ENCODE results near the gene CXCR6. TPM values are rescaled to one million over a fixed set of nuclear protein-coding genes. Genes with fewer than 3 reads are reported as not detected.

The CXCR6 gene
- total RNA-seq, 4 donors from 2014 or later: 0.44 to 1.6 (median 0.72) TPM; not detected in 1

DNA sequence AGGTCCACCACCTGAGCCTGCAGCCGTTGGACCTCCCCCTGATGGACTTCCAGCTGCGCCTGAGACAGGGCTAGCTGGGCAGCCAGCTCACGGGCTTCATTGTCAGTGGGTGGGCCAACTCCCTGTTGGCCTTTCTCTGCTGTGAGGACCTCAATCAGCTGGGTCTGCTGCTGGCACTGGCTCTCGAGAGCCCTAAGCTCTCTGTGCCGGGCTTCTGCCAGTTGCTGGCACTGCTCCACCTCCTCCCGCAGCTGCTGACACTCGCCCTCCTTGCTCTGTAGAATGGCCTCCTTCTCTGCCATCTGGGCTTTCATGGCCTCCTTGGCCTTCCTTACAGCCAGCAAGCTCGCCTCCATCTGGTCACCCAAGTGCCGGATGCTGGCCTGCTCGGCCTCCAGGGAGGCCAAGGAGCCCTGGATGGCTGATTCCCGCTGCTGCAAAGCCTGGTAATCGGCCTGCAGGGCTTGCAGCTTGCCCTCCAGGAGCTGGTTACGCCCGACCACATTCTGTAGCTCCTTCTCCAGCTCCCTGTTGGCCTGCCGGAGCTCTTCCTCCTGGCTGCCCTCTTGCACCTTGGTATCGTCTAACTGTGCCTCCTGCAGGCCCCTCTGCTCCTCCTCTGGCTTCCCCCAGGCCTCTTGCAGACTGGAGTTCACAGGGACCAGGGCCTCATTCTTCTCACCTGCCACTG lies 23.8 kb downstream of the CXCR6 start:
- DNase-seq (ENCODE audit: low spot score in 2 of 2): no peak
- WGBS, 2 donors: 80 to 85% methylated on average over 14 to 15 of the region's 16 CpGs
- intact Hi-C loops (cut with DNase I; ENCODE audit: low total_unique reads): no loop called here
- H3K4me3 ChIP-seq (ENCODE audit: low read depth, poor library complexity, severe bottlenecking): no peak overlapping the region
- TF ChIP-seq, protein P1, sequence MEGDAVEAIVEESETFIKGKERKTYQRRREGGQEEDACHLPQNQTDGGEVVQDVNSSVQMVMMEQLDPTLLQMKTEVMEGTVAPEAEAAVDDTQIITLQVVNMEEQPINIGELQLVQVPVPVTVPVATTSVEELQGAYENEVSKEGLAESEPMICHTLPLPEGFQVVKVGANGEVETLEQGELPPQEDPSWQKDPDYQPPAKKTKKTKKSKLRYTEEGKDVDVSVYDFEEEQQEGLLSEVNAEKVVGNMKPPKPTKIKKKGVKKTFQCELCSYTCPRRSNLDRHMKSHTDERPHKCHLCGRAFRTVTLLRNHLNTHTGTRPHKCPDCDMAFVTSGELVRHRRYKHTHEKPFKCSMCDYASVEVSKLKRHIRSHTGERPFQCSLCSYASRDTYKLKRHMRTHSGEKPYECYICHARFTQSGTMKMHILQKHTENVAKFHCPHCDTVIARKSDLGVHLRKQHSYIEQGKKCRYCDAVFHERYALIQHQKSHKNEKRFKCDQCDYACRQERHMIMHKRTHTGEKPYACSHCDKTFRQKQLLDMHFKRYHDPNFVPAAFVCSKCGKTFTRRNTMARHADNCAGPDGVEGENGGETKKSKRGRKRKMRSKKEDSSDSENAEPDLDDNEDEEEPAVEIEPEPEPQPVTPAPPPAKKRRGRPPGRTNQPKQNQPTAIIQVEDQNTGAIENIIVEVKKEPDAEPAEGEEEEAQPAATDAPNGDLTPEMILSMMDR (IDR thresholded peaks at IDR 0.05): no peak
- TF ChIP-seq POLR2A (IDR thresholded peaks at IDR 0.05): no peak

DNA sequence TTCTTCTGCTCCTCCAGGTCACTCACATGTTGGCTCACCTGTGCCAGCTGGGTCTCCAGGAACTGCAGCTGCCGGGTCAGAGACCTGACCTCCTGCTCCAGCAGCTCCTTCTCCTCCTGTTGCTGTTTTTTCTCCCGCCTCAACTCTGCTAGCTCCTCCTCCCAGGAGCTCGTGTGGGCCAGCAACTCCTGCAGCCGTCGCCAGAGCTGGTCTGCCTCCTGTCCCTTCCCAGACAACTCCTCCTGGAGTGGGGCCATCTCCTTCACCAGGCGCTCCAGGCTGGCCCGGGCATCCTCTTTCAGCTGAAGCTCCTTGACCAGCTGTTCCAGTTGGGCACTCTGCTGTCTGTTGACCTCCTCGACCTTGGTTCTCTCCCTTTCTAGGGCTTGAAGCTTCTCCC lies 24.5 kb downstream of the CXCR6 start:
- no peak for TF ChIP-seq POLR2A (IDR thresholded peaks at IDR 0.05)
- TF ChIP-seq, protein P1 (IDR thresholded peaks at IDR 0.05): no peak
- intact Hi-C loops (cut with DNase I; ENCODE audit: low total_unique reads): no loop called here
- H3K4me3 ChIP-seq (ENCODE audit: low read depth, poor library complexity, severe bottlenecking): no peak overlapping the region
- 72 to 76% methylated on average over 8 of the region's 8 CpGs for WGBS, 2 donors
- DNase-seq (ENCODE audit: low spot score in 2 of 2): no peak

DNA sequence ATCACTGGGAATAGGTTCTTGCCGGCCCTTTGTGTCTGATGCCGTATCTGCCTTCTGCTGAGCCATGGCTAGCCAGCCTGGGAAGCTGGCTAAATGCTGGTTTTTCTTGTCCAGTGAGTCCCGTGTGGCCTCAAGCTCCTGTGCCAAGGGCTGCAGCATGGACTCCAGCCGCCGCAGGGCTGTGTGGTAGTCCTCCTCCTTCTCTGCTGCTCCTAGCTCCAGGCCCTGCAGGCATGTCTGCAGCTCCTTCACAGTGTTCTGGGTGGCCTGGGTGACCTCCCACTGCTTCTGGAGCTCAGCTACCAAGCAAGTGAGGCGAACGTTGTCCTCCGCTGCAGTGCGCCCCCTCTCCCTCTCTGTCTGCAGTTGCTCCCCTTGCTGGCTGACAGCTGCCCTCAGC lies 24.9 kb downstream of the CXCR6 start:
- DNase-seq (ENCODE audit: low spot score in 2 of 2): no peak

DNA sequence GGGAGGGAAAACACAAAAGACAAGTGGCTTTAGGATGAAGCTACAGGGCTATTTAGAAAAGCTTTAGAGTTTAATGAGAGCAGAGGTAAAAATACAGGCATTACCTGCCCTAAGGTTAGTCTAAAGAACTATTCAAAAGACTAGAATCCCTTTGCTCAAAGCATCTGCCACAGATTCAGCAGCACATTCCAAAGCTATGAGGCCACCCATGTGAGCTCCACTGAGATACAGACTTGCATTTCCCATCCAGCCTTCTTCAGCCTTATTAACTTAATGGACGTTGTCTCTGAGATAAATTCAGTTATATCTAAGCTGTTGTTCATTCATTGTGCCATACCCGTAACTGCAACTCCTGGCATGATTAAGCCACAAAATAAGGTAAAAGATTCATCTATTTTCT lies 25.4 kb downstream of the CXCR6 start:
- DNase-seq (ENCODE audit: low spot score in 2 of 2): no peak
- H3K4me3 ChIP-seq (ENCODE audit: low read depth, poor library complexity, severe bottlenecking): no peak overlapping the region
- 85 to 90% methylated on average over 2 of the region's 2 CpGs for WGBS, 2 donors
- intact Hi-C loops (cut with DNase I; ENCODE audit: low total_unique reads): no loop called here
- TF ChIP-seq, protein P1 (IDR thresholded peaks at IDR 0.05): no peak
- no peak for TF ChIP-seq POLR2A (IDR thresholded peaks at IDR 0.05)

More for the DNA sequence above, 24.9 kb downstream of the CXCR6 start:
- H3K4me3 ChIP-seq (ENCODE audit: low read depth, poor library complexity, severe bottlenecking): no peak overlapping the region
- no peak for TF ChIP-seq POLR2A (IDR thresholded peaks at IDR 0.05)
- TF ChIP-seq, protein P1 (IDR thresholded peaks at IDR 0.05): no peak
- 78 to 83% methylated on average over 9 of the region's 9 CpGs for WGBS, 2 donors
- intact Hi-C loops (cut with DNase I; ENCODE audit: low total_unique reads): no loop called here

DNA sequence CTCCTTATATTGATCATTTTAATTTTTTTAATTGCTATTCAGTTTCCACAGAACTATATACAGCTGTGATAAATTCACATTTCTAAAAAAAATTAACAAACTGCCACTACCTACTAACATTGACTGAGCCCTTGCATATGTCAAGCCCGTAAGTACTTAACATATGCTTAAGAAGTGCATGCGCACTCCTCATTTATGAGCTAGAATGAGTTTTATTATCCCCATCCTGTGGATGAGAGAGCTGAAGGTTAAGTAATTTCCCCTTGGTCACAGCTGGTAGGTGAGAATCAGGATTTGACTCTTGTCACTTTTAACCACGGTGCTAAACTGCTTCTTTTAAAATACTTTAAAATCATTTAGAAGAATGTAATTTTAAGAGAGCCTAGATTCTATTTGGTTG lies 25.9 kb downstream of the CXCR6 start:
- intact Hi-C loops (cut with DNase I; ENCODE audit: low total_unique reads): no loop called here
- no peak for DNase-seq (ENCODE audit: low spot score in 2 of 2)
- 88 to 93% methylated on average over 3 of the region's 3 CpGs for WGBS, 2 donors
- H3K4me3 ChIP-seq (ENCODE audit: low read depth, poor library complexity, severe bottlenecking): no peak overlapping the region
- no peak for TF ChIP-seq POLR2A (IDR thresholded peaks at IDR 0.05)
- TF ChIP-seq, protein P1 (IDR thresholded peaks at IDR 0.05): no peak

DNA sequence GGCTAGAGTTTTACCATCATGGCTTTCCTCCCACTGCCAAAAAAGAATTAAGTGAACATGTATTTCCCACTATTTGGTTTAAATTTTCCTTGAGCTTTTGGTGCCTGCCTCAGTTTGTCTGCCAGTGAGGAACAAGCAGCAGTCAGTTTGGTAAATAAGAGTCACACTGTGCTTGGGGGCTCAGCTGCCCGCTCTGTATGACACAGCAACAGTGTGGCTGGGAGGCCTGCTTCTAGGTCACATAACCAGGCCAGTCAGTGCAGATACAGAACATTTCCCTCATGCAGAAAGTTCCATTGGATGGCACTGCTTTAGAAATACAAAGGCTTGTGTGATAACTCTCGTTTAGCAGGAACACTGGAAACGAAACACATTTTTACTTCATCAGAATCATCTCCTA lies 26.7 kb downstream of the CXCR6 start:
- intact Hi-C loops (cut with DNase I; ENCODE audit: low total_unique reads): no loop called here
- 94 to 97% methylated on average over 3 of the region's 3 CpGs for WGBS, 2 donors
- DNase-seq (ENCODE audit: low spot score in 2 of 2): no peak
- no peak overlapping the region for H3K4me3 ChIP-seq (ENCODE audit: low read depth, poor library complexity, severe bottlenecking)
- TF ChIP-seq POLR2A (IDR thresholded peaks at IDR 0.05): no peak
- TF ChIP-seq, protein P1 (IDR thresholded peaks at IDR 0.05): no peak

Data from lower leg skin (tissue), 4 donors.